ENCODE data around the gene COL11A1.

DNA sequence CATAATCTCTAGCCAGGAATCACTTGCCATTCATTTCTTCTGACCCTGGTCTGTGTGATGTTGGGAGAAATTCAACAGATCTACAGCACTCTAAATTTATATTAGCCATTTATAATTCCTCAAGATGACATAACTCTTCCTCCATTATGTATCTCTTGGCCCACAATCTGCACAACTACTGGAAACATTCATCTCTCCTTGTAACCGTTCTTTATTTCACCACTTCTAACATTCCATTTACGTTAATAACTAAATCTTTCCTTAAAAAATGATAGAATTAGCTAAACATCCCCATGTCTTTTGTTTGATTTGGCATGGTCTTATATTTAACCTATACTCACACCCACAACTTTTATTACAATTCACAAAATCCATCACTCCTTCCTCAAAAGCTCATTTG is 166.0 kb downstream of the COL11A1 start:
- no peak for TF ChIP-seq FOXM1 (IDR thresholded peaks at IDR 0.05; ENCODE audit: low read depth)
- TF ChIP-seq, protein P1, sequence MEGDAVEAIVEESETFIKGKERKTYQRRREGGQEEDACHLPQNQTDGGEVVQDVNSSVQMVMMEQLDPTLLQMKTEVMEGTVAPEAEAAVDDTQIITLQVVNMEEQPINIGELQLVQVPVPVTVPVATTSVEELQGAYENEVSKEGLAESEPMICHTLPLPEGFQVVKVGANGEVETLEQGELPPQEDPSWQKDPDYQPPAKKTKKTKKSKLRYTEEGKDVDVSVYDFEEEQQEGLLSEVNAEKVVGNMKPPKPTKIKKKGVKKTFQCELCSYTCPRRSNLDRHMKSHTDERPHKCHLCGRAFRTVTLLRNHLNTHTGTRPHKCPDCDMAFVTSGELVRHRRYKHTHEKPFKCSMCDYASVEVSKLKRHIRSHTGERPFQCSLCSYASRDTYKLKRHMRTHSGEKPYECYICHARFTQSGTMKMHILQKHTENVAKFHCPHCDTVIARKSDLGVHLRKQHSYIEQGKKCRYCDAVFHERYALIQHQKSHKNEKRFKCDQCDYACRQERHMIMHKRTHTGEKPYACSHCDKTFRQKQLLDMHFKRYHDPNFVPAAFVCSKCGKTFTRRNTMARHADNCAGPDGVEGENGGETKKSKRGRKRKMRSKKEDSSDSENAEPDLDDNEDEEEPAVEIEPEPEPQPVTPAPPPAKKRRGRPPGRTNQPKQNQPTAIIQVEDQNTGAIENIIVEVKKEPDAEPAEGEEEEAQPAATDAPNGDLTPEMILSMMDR (IDR thresholded peaks at IDR 0.05), result no peak
- no peak for TF ChIP-seq GABPA (IDR thresholded peaks at IDR 0.05; ENCODE audit: low read depth)
- no peak for TF ChIP-seq SMC3 (IDR thresholded peaks at IDR 0.05; ENCODE audit: low read depth, low read length)
- no peak for TF ChIP-seq REST (IDR thresholded peaks at IDR 0.05; ENCODE audit: low read depth, low read length)
- TF ChIP-seq, protein P2, sequence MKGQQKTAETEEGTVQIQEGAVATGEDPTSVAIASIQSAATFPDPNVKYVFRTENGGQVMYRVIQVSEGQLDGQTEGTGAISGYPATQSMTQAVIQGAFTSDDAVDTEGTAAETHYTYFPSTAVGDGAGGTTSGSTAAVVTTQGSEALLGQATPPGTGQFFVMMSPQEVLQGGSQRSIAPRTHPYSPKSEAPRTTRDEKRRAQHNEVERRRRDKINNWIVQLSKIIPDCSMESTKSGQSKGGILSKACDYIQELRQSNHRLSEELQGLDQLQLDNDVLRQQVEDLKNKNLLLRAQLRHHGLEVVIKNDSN (IDR thresholded peaks at IDR 0.05; ENCODE audit: borderline replicate concordance, low read depth), result no peak
- no peak for TF ChIP-seq SIN3A (IDR thresholded peaks at IDR 0.05; ENCODE audit: borderline replicate concordance, low read depth, low read length)
- TF ChIP-seq TEAD4 (IDR thresholded peaks at IDR 0.05; ENCODE audit: borderline replicate concordance, insufficient read depth), result no peak
- no peak for TF ChIP-seq RXRA (IDR thresholded peaks at IDR 0.05; ENCODE audit: borderline replicate concordance, low read depth)
- TF ChIP-seq POLR2AphosphoS5 (IDR thresholded peaks at IDR 0.05; ENCODE audit: low read depth, low read length), result no peak
- no peak; a peak in 1 of 4 replicates for TF ChIP-seq EP300 (IDR thresholded peaks at IDR 0.05; ENCODE audit: borderline replicate concordance in 1 of 2, low read depth in 1 of 2, low read length in 1 of 2)
- TF ChIP-seq YY1 (IDR thresholded peaks at IDR 0.05; ENCODE audit: low read depth), result no peak
